NCI-H2227 (cell line): ENCODE results near the gene KIRREL3.
"Not testable (repeated sequence)": the region's sequence is repeated elsewhere in the genome, so short reads cannot be mapped to it uniquely, and the experiment has no call there.

Experiments used
- DNase-seq: peaks from one replicate; lab custom pipeline; 2025; ENCODE audit not compliant: unreplicated experiment; lab: John Stamatoyannopoulos, UW

The KIRREL3 gene

DNA sequence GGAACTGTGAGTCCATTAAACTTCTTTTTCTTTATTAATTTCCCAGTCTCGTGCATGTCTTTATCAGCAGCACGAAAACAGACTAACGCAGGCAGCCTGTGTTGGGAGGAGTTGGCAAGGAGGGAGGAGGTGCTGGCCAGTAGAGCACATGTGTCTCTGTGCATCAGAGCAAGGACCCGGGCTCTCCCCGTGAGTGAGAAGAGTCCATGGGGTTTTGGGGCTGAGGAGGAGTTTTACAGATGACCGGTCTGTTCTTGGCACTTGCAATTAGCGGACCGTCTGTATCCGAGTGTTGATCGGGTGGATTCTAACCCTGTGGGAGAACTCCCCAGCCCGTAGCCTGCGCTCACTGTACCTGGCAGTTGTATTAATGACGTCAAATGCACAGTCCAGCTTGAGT lies 604.8 kb downstream of the KIRREL3 start:
- DNase-seq, result not testable (repeated sequence)

DNA sequence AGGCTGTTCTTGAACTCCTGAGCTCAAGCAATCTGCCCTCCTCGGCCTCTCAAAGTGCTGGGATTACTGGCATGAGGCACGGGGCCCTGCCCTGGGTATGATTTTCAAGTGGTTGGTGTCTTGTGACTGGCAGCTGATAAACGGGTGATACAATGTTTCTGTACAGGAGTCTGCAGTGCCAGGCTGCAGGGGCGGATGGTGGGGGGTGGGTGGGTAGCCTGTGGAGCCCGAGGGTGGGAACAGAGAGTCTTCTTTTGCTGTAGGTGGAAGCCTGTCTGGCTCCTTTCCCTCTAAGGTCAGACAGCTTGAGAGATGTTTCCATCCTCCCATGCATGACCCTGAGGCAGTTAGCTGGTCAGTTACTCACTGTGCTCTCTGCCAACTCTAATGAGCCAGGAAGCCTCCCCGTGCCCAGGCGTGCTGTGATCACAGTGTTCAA lies 605.9 kb downstream of the KIRREL3 start:
- DNase-seq, result not testable (repeated sequence)

GRCh38 chr11:126394036-126394435 lies 606.5 kb downstream of the KIRREL3 start:
- no peak for DNase-seq

- DNase-seq, result no peak
Observed at GRCh38 chr11:126393143-126393542, 607.4 kb downstream of the KIRREL3 start.

- no peak for DNase-seq
Observed at GRCh38 chr11:126392633-126393013, 607.9 kb downstream of the KIRREL3 start.

DNA sequence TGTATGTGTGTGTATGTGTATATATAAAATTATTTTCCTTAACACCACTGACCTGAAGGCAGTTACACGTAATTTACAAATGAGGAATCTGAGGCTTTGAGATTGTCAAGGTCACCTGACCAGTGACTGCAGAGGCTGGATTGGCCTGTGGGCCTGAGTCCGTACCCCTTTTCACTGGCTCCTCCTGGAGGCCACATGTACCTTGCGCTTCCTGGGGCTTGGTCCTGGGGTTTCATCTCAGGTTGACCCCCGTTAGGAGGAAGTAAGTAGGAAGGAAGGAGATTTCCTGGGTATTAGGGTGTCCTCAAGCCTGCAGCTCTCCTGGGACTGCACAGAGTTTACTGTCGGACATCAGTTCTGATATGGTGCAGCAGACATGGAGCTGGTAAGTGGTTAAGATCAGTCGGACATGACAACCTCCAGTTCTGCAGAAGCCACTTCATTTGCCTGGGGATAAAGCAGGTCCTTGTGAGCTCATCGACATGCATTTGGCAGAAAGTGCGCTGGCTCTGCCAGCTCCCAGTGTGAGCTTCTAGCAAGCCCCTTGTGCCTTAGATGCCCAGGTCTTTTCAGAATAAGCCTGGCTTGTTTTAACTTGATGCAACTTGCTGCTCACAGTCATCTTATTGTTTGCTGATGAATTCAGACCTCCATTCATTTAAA lies 608.5 kb downstream of the KIRREL3 start:
- DNase-seq, result no peak

- no peak for DNase-seq
Observed at GRCh38 chr11:126391286-126391954, 609.1 kb downstream of the KIRREL3 start.

DNA sequence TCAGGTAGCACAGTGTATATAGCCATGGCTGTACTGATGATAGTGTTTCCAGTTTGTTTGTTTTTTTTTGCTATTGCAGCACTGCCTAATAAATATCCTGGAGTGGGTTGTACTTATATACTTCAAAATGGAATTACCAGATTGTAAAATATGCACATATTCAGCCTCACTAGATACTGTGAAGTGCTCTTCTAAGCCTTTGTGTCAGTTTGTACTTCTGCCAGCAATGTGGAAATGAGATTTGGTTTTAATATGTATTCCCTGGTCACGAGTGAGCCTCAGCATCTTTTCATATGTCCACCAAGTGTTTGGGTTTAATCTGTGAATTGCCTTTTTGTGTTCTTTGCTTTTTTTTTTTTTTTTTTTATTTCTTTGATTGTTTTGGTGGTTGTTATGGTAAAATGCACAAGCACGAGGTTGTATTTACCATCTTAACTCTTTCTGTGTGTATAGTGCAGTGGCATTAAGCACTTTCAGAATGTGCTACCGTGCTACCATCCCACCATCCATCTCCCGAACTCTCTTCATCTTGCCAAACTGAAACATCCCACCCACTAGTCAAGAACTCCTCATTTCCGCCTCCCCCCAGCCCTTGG lies 610.2 kb downstream of the KIRREL3 start:
- no peak for DNase-seq

DNA sequence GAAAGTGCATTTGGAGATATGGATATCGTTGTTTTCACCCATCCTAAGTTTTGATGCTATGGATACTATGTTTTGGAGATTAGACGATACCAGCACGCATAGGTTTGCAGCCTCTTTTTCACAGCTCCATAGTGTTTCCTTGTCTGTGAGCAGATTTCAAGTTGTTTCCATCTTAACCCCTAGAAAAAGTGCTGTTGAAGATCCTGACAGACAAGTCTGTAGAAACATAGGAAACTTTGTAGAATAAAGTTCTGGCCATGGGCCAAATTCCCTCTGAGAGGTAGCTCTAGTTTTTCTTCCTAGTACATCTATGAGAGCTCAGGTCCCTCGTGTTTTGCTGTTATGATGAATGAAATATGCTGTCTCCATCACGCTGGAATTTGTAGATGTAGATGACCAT lies 612.7 kb downstream of the KIRREL3 start:
- no peak for DNase-seq

DNA sequence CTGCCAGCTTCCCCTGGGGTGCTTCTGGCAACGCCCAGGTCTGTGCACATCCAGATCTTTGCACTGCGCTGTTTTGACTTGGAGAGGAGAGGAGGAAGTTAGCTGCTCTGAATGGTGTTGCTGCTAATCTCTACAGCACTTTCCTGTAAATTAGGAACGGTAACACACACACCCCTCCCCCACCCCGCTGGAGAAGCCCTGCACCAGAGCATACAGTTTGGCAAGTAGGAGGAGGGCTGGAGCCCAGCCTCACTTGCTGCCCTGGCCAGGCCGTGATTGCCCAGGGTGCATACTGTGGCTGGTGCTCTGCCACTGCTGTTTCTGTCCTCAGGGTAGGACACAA lies 613.9 kb downstream of the KIRREL3 start:
- DNase-seq, result not testable (repeated sequence)

DNA sequence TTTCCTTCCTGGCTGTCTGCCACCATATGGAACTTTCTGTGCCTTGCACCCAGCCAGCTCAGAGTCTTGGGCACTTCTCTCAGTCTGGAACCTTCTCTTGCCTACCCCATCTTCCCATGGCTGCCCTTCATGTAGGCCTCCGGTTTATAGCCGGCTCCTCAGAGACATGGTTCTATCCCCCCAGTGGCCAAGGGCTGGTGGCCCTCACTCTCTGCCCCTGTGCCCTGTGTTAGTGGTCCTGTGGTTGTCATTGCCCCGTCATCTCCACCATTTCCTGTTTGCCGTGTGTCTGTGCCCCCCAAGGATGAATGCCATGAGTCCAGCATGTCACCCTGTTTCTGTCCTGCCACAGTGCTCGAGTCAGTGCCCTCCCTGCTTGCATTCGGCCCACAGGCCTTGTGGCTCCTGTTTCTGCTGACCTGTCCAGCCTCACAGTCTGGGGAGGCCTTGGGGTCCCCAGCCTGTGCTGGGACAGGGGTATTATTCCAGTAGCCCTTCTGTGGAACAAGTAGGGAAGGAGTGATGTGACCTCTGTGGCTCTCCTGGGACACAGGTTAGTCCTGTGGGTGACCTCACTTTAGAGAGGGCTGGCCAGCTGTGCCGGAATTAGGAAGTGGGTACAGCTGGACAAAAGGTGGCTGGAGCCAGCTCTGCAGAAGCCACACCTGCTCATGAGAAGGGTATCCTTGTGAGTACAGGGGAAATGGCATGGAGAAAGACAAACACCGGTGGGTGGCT lies 614.4 kb downstream of the KIRREL3 start:
- DNase-seq, result no peak

- DNase-seq, result no peak
Observed at GRCh38 chr11:126384449-126385070, 616.0 kb downstream of the KIRREL3 start.

DNA sequence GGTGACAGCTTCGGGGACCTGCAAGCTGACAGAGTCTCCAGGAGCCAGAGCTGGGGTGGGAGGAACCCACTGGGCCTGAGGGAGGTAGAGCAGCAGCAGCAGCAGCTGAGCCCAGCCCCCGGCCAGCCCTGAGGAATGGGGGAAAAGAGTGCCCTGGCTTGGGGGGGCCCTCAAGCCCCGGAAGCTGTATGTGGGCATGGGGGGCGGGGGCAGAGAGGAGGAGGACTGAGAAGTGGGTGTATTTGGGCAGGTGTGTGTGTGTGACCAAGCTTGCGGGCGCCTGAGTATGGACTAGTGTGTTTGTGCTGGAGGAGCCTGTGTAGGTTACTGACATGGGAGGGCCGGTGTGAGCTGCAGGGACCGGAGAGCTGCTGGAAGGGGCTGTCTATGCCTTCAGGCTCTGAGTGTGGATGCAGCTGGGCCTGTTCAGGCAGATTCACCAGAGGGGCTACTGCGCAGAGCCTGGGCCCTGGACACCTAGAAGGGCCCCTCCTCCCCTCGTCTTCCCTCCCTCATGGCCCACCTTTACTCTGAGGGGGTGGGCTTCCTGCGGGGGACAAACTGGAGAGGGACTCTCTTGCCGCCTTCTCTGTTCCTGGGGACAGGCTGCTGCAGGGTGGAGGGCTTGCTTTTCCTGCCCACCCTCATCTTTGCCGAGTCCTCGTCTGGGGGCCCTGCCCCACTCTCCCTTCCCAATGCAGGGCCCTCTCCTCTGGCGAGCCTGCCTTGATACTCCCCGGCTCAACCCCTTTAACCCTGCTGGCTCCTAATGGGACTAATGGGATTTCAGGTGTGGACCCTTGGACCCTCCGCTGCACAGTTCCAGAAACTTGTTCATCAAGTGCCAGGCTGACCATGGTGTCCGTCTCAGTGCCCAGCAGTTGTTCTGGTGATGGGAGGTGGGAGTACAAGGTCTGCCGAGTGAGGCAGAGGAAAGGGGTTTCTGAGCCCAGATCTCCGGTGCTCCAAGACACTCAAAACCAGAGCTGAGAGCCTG lies 616.9 kb downstream of the KIRREL3 start:
- DNase-seq, result no peak

GRCh38 chr11:126382641-126383040 lies 617.9 kb downstream of the KIRREL3 start:
- DNase-seq, result not testable (repeated sequence)

DNA sequence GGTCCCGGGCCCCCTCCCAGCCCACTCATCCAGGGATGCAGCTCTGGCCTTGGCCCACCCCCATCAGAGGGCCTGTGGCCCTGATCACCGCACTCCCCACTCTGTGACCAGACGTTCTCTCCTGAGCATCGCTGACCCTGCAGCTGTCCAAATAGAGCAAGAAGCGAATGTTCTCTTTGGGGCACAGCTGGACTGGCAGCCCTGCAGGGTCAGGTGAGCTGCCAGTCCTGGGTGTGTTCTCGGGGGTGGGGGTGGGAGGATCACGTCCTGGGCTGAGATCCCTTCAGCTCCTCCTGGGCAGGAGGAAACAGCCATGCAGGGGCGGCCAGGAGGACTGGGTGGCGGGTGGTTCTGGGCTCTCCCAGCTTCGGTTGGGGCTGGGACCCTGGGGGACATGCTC lies 618.6 kb downstream of the KIRREL3 start:
- DNase-seq, result not testable (repeated sequence)

GRCh38 chr11:126380909-126381308 lies 619.7 kb downstream of the KIRREL3 start:
- DNase-seq, result no peak

DNA sequence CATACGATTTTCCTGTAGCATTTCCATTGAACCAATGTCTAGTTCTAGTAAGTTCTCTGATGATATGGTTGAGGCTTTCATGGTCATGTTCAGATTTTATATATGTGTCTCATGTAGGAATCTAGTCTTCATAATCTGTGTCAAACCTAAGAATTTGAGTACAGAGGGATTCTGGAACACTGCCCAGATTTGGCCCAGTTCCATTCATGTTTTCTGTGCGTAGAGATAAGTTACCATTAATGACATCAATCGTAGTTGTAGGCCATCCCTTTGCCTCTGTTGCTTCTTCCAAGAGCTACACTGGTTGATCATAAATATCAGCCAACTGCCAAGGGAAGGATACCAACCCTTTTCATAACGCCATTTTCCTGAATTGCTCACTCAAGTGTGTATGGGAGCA lies 621.8 kb downstream of the KIRREL3 start:
- no peak for DNase-seq

DNA sequence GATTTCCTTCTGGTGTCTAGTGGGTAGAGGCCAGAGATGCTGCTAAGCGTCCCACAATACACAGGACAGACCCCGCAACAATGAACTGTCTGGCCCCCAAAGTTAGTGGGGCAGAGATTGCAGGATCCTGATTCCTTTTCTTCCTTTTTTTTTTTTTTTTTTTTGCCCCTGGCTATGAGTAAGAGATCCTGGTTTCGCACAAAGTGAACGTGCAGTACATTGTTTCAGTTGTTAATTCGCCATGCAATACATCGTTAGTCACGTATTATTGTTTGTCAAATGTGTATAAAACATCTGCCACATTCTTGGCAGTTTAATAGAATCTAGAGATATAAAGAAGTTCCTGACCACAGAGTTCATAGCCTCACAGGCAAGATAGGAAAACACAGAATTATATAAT lies 624.8 kb downstream of the KIRREL3 start:
- DNase-seq, result no peak

DNA sequence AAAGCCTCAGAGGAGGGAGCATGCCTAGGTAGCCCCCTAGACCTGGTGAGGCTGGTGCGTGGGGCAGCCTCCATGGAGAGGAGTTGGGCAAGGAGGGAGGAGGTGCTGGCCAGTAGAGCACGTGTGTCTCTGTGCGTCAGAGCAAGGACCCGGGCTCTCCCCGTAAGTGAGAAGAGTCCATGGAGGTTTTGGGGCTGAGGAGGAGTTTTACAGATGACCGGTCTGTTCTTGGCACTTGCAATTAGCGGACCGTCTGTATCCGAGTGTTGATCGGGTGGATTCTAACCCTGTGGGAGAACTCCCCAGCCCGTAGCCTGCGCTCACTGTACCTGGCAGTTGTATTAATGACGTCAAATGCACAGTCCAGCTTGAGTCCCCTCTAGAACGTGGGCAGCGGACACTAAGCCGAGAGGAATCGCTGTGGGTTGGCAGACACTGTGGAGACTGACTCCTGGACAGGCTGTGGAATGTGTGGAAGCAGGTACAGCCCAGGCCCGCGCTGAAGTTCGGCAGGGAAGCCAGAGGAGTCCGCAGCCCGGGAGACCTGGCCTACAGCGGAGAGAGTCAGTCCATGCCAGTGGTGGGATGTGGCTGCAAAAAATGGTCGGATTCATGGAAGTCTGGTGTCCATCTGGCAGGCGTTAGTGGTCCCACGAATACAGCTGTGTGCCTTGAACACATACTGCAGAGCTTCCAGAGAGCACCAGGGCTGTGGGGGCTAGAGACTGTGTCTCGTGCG lies 625.8 kb downstream of the KIRREL3 start:
- not testable (repeated sequence) for DNase-seq
